K562 (cell line): ENCODE results near the gene ARFGAP1. TPM values are rescaled to one million over a fixed set of nuclear protein-coding genes. Genes with fewer than 3 reads are reported as not detected.

Experiments
- ATAC-seq: fragments of 200-7000 bp; cut with Tn5 transposase; 3 replicates; pipeline ENCODE4 v1.9.1; 2020; ENCODE audit warnings: moderate library complexity
- BruUV-seq: library from RNA; stranded (reverse); fragments of 400-500 nt; replicated peaks from 2 replicates; lab custom pipeline; 2021; lab: Mats Ljungman, UMichigan
- CTCF ChIA-PET: fragments of 300-600 bp; formaldehyde crosslinking; extraction: SDS; loops from one replicate; lab custom pipeline; 2021; ENCODE audit warnings: low intra/inter-chr PET ratio; lab: Yijun Ruan, JAX
- POLR2A ChIA-PET: fragments of 300-600, 350-650 bp; sonication (Branson Sonifier 250); formaldehyde crosslinking; extraction: SDS; loops from one replicate; lab custom pipeline; 2021; ENCODE audit warnings: antibody characterized with exemption, inconsistent platforms; lab: Yijun Ruan, JAX
- DNase-seq, 4 experiments: peaks; one replicate each; pipeline versions ENCODE4 v3.0.0 to v3.0.0-alpha.2; 2011 to 2018; ENCODE audit warnings: low spot score in 3 of 4, mixed read lengths in 3 of 4; ENCODE audit errors: extremely low read depth in 1 of 4
- FAIRE-seq: peaks from 2 replicates; lab custom pipeline; 2011; peaks lifted over from hg19 to GRCh38; lab: Jason Lieb, UNC
- H2AFZ ChIP-seq: 2 replicates; pipeline ENCODE4 v1.6.0; 2011; ENCODE audit warnings: low read depth, low read length, control low read depth, inconsistent platforms
- H3K27ac ChIP-seq: fragments of 200-600 bp; 3 replicates; pipeline ENCODE4 v1.8.0; 2011; ENCODE audit warnings: low read depth, mild to moderate bottlenecking, control low read depth, inconsistent platforms, low read length, moderate library complexity, mixed read lengths; ENCODE audit errors: extremely low read depth
- H3K27me3 ChIP-seq, 2 experiments: fragments of 300-600 bp in 1 of 2; 2 replicates in 1 of 2; 3 replicates in 1 of 2; pipeline versions ENCODE4 v1.6.0 to v1.8.0; 2011; ENCODE audit warnings: inconsistent platforms in 2 of 2, low read length in 2 of 2, mild to moderate bottlenecking in 1 of 2, mixed read lengths in 1 of 2, moderate library complexity in 1 of 2; ENCODE audit not compliant: control insufficient read depth in 2 of 2, insufficient read depth in 2 of 2
- H3K36me3 ChIP-seq: fragments of 300-600 bp; 3 replicates; pipeline ENCODE4 v1.8.0; 2011; ENCODE audit warnings: mild to moderate bottlenecking, low read length, inconsistent platforms; ENCODE audit not compliant: control insufficient read depth, insufficient read depth
- H3K4me1 ChIP-seq, 2 experiments: fragments of 200-600 bp in 1 of 2; replicated peaks in 1 of 2; 2 replicates in 1 of 2; 3 replicates in 1 of 2; pipeline versions ENCODE4 v1.5.1 to v1.8.0; 2011; ENCODE audit warnings: inconsistent platforms in 2 of 2, low read length in 2 of 2, mild to moderate bottlenecking in 1 of 2, mixed read lengths in 1 of 2, moderate library complexity in 1 of 2; ENCODE audit not compliant: control insufficient read depth in 2 of 2, insufficient read depth in 2 of 2
- H3K4me2 ChIP-seq: 2 replicates; pipeline ENCODE4 v1.6.1; 2011; ENCODE audit warnings: low read length, control low read depth, inconsistent platforms, mixed read lengths; ENCODE audit not compliant: insufficient read depth
- H3K4me3 ChIP-seq: fragments of 200-600 bp; sonication (generic), shearing (Covaris generic); 2 replicates; pipeline ENCODE4 v1.5.1; 2016; ENCODE audit warnings: control low read depth, inconsistent platforms
- H3K79me2 ChIP-seq: fragments of 200-600 bp; 3 replicates; pipeline ENCODE4 v1.8.0; 2011; ENCODE audit warnings: low read length, inconsistent platforms; ENCODE audit not compliant: control insufficient read depth, insufficient read depth
- H3K9ac ChIP-seq, 2 experiments: 2 replicates each; pipeline versions ENCODE4 v1.6.0 to v1.6.1; 2011; ENCODE audit warnings: low read depth in 2 of 2, low read length in 2 of 2, control low read depth in 1 of 2, inconsistent platforms in 1 of 2, mild to moderate bottlenecking in 1 of 2, mixed read lengths in 1 of 2; ENCODE audit not compliant: insufficient read depth in 1 of 2
- H3K9me1 ChIP-seq: one replicate; pipeline ENCODE4 v1.6.0; 2011; ENCODE audit warnings: inconsistent platforms, mild to moderate bottlenecking, low read length, moderate library complexity; ENCODE audit not compliant: control insufficient read depth, insufficient read depth
- H3K9me3 ChIP-seq: replicated peaks from 2 replicates; pipeline ENCODE4 v1.5.1; 2011; ENCODE audit warnings: low read depth, low read length, inconsistent platforms; ENCODE audit not compliant: control insufficient read depth, insufficient read depth
- H4K20me1 ChIP-seq: replicated peaks from 2 replicates; pipeline ENCODE4 v1.6.1; 2011; ENCODE audit warnings: low read length, inconsistent platforms, mixed read lengths; ENCODE audit not compliant: control insufficient read depth, insufficient read depth
- POLR2AphosphoS2 ChIP-seq: IDR thresholded peaks from 2 replicates; pipeline ENCODE4 v1.6.1; 2012; ENCODE audit warnings: low read length, improper control_type of control experiment
- POLR2G ChIP-seq: fragments of 200-400 bp; formaldehyde crosslinking; IDR thresholded peaks from 2 replicates; pipeline ENCODE4 v1.6.1; 2017; ENCODE audit warnings: low read depth, mild to moderate bottlenecking, antibody characterized with exemption, low read length, moderate library complexity
- POLR3G ChIP-seq: IDR thresholded peaks from 2 replicates; pipeline ENCODE4 v1.6.1; 2011; ENCODE audit not compliant: insufficient read length, insufficient replicate concordance; ENCODE audit errors: extremely low read depth
- ZBTB33 ChIP-seq: sonication (generic); formaldehyde crosslinking; IDR thresholded peaks from 2 replicates; pipeline ENCODE4 v1.8.1; 2023; ENCODE audit warnings: mild to moderate bottlenecking, missing genetic modification reagents
- WGBS: fragments of 100-300 bp; shearing (Covaris generic); methylation state at CpG from one replicate; pipeline ENCODE4 v1.1.6; 2016; ENCODE audit warnings: low coverage, mixed read lengths; ENCODE audit not compliant: insufficient coverage; ENCODE audit errors: missing lambda C conversion rate; 5-methylcytosine and 5-hydroxymethylcytosine counted together
- in situ Hi-C: fragments of 300-500 bp; cut with MboI; formaldehyde crosslinking; loops from 4 replicates; pipeline ENCODE4 v1.15.0; 2018; ENCODE audit warnings: inconsistent platforms, mixed read lengths
- intact Hi-C: fragments of 100-400 bp; cut with micrococcal nuclease; formaldehyde crosslinking; loops from 2 replicates; pipeline ENCODE4 v1.14.2; 2022
- polyA plus RNA-seq, 8 experiments: library from polyadenylated mRNA; depleted of rRNA in 4 of 8; stranded (reverse) in 5 of 8; unstranded in 3 of 8; fragments of >200 nt; fragmentation: Nextera tagmentation in 2 of 8; fragmentation: Illumina TruSeq in 1 of 8; extraction: Ambion mirVana in 2 of 8; extraction: Trizol in 1 of 8; gene quantifications; 2 replicates each; pipeline versions ENCODE4 v1.2.1 to v1.2.3, GENCODE V29; 2011 to 2014; ENCODE audit warnings: inconsistent platforms in 1 of 8, missing spikeins in 1 of 8
- total RNA-seq, 7 experiments: library from RNA; depleted of rRNA in 6 of 7; stranded (reverse); fragments of >200 nt in 6 of 7; fragmentation: Illumina TruSeq in 2 of 7; extraction: Trizol in 2 of 7; gene quantifications; 2 replicates each; pipeline versions ENCODE4 v1.2.1 to v1.2.3, GENCODE V29; 2011 to 2021; ENCODE audit warnings: low replicate concordance in 1 of 7

The ARFGAP1 gene
- total and polyA plus RNA-seq, 9 of the 15 experiments (the other 6 are each of a cell fraction or from before 2014, with no cell fraction given), result 0.53 to 102 (median 33.5) TPM

GRCh38 chr20:63284544-63284949 lies 11.9 kb downstream of the ARFGAP1 start:
- Histone ChIP-seq H3K9me3 (no peaks in the 10 kb centered on the region), H2AFZ (no peak overlapping the region), H3K36me3 (peaks cover 74% of the 10 kb centered on the region; the same call in 2 of the 3 replicates), H3K27ac (no peak overlapping the region), H3K4me3 (no peak overlapping the region), H3K27me3 (no peaks in the 10 kb centered on the region), H3K79me2 (no peaks in the 10 kb centered on the region), H3K9me1 (no peaks in the 10 kb centered on the region), H4K20me1 (peaks cover 5% of the 10 kb centered on the region; the same call in 1 of the 2 replicates), H3K9ac (no peak overlapping the region), H3K4me1 (peaks cover 0 to 35% of the 10 kb centered on the region in 2 experiments; a peak in 2 of 5 replicates), H3K4me2 (no peak overlapping the region)
- peak; percentile 64 for TF ChIP-seq POLR2G
- no peak for TF ChIP-seq POLR3G
- peak; percentile 47; the same call in 1 of the 2 replicates for TF ChIP-seq ZBTB33 (CRISPR knock-in tag)
- 0 out of 2 replicates have a peak, but pooled peaks have one; percentile 26 for TF ChIP-seq POLR2AphosphoS2
- ATAC-seq (no peak; the same call in 2 of the 3 replicates), DNase-seq (no peak), FAIRE-seq (no peak)
- intact Hi-C loops (no loop called here), in situ Hi-C loops (no loop called here)
- POLR2A ChIA-PET, result interaction anchor here (0.6 to 4.9 kb wide), 4 partner anchors 11 to 667 kb away, joined by 3 to 24 read pairs (median 3); partner anchors contain the start of gene ARFGAP1
- BruUV-seq, result no TSS peak
- WGBS, result 85% methylated on average over 16 of the region's 25 CpGs
- CTCF ChIA-PET, result interaction anchor here (0.6 kb wide), 1 partner anchor 9 kb away, joined by 3 read pairs; no protein-coding TSS in a partner anchor
